Measurements from ENCODE around the gene SLC30A2.

SLC30A2 gene

GRCh38 chr1:26041978-26042377 lies 3.9 kb downstream of the SLC30A2 start:
- DNase-seq (ENCODE audit: extremely low read depth in 1 of 2, low read depth in 1 of 2): no peak

GRCh38 chr1:26041401-26041800 lies 4.5 kb downstream of the SLC30A2 start:
- DNase-seq (ENCODE audit: extremely low read depth in 1 of 2, low read depth in 1 of 2): no peak

GRCh38 chr1:26038904-26039303 lies 7.0 kb downstream of the SLC30A2 start:
- DNase-seq (ENCODE audit: extremely low read depth in 1 of 2, low read depth in 1 of 2): no peak

- DNase-seq (ENCODE audit: extremely low read depth in 1 of 2, low read depth in 1 of 2): no peak
Measured at GRCh38 chr1:26038477-26038876, 7.4 kb downstream of the SLC30A2 start.

- DNase-seq (ENCODE audit: extremely low read depth in 1 of 2, low read depth in 1 of 2): no peak
Measured at GRCh38 chr1:26037904-26038303, 8.0 kb downstream of the SLC30A2 start.

GRCh38 chr1:26036756-26037281 lies 9.1 kb downstream of the SLC30A2 start:
- no peak for DNase-seq (ENCODE audit: extremely low read depth in 1 of 2, low read depth in 1 of 2)

- peak in 1 of 2 donors; percentile 65 for DNase-seq (ENCODE audit: extremely low read depth in 1 of 2, low read depth in 1 of 2)
Measured at GRCh38 chr1:26035959-26036755, 9.8 kb downstream of the SLC30A2 start.

GRCh38 chr1:26035203-26035958 lies 10.5 kb downstream of the SLC30A2 start:
- DNase-seq (ENCODE audit: extremely low read depth in 1 of 2, low read depth in 1 of 2): peak; percentile 85 to 87

GRCh38 chr1:26034504-26035202 lies 11.3 kb downstream of the SLC30A2 start:
- DNase-seq (ENCODE audit: extremely low read depth in 1 of 2, low read depth in 1 of 2): no peak

GRCh38 chr1:26032656-26033357 lies 13.1 kb downstream of the SLC30A2 start:
- no peak for DNase-seq (ENCODE audit: extremely low read depth in 1 of 2, low read depth in 1 of 2)

- no peak for DNase-seq (ENCODE audit: extremely low read depth in 1 of 2, low read depth in 1 of 2)
Measured at GRCh38 chr1:26031611-26032220, 14.2 kb downstream of the SLC30A2 start.

- no peak for DNase-seq (ENCODE audit: extremely low read depth in 1 of 2, low read depth in 1 of 2)
Measured at GRCh38 chr1:26031196-26031595, 14.7 kb downstream of the SLC30A2 start.

GRCh38 chr1:26029864-26030481 lies 15.9 kb downstream of the SLC30A2 start:
- no peak for DNase-seq (ENCODE audit: extremely low read depth in 1 of 2, low read depth in 1 of 2)

- DNase-seq (ENCODE audit: extremely low read depth in 1 of 2, low read depth in 1 of 2): no peak
Measured at GRCh38 chr1:26029054-26029863, 16.7 kb downstream of the SLC30A2 start.

- no peak for DNase-seq (ENCODE audit: extremely low read depth in 1 of 2, low read depth in 1 of 2)
Measured at GRCh38 chr1:26028490-26028980, 17.4 kb downstream of the SLC30A2 start.

GRCh38 chr1:26027716-26028489 lies 18.0 kb downstream of the SLC30A2 start:
- DNase-seq (ENCODE audit: extremely low read depth in 1 of 2, low read depth in 1 of 2): no peak

GRCh38 chr1:26025517-26025916 lies 20.4 kb downstream of the SLC30A2 start:
- DNase-seq (ENCODE audit: extremely low read depth in 1 of 2, low read depth in 1 of 2): no peak

- DNase-seq (ENCODE audit: extremely low read depth in 1 of 2, low read depth in 1 of 2): no peak
Measured at GRCh38 chr1:26025060-26025459, 20.9 kb downstream of the SLC30A2 start.
